ENCODE measurements around the gene COBLL1. TPM values are rescaled to one million over a fixed set of nuclear protein-coding genes. Genes with fewer than 3 reads are reported as not detected.

Gene COBLL1
- total RNA-seq, 2 donors from 2014 or later = 52.1 to 82.8 TPM

DNA sequence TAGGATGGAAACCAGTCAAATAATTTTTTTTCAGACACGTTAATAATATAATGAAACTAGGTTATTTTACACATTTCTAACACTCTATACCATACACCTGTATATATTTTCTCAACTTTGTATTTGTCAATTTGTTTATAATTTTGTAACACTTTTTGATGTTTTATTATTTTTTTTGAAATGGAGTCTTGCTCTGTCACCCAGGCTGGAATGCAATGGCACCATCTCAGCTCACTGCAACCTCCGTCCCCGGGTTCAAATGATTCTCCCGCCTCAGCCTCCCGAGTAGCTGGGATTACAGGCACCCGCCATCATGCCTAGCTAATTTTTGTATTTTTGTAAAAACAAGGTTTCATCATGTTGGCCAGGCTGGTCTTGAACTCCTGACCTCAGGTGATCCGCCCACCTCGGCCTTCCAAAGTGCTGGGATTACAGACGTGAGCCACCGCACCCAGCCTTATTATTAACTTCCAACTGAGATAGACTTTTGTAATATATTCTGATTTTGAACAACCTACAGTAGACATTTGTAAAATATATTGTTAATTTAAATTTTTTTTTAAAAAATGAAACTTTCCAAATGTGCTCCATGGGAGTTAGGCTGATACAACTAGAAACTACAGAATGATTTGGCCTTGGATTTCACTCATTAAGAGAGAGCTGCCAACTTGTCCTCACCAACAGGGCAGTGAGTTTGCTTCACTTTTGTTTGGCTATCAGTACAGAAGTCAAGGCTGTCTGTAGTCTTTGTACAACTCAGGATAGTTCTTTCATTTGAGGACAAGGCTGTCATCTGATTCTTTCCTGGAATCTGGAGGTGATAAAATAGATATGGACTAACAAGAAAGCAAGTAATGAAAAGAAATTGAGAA is 33.9 kb upstream of the COBLL1 start:
- intact Hi-C loops (cut with DNase I) = no loop called here
- H3K4me3 ChIP-seq = no peak overlapping the region
- no peaks in the 10 kb centered on the region for H3K4me1 ChIP-seq (replicated peaks)
- no peak for DNase-seq (ENCODE audit: low spot score)
- H3K36me3 ChIP-seq = no peaks in the 10 kb centered on the region
- H3K27me3 ChIP-seq (replicated peaks; ENCODE audit: insufficient read depth) = no peaks in the 10 kb centered on the region
- 98% methylated on average over 10 of the region's 10 CpGs for WGBS
- H3K27ac ChIP-seq = no peak overlapping the region
- H3K9me3 ChIP-seq = no peaks in the 10 kb centered on the region
- TF ChIP-seq CTCF (IDR thresholded peaks at IDR 0.05) (no peak), POLR2A (IDR thresholded peaks at IDR 0.05) (no peak), POLR2AphosphoS5 (IDR thresholded peaks at IDR 0.05) (no peak)

- Histone ChIP-seq H3K27me3 (replicated peaks; ENCODE audit: insufficient read depth) (no peaks in the 10 kb centered on the region), H3K36me3 (no peaks in the 10 kb centered on the region), H3K27ac (no peak overlapping the region), H3K4me3 (no peak overlapping the region), H3K9me3 (no peaks in the 10 kb centered on the region), H3K4me1 (replicated peaks) (no peaks in the 10 kb centered on the region)
- DNase-seq (ENCODE audit: low spot score) = no peak
- intact Hi-C loops (cut with DNase I) = no loop called here
- WGBS = 75% methylated on average over 9 of the region's 9 CpGs
- TF ChIP-seq POLR2A (IDR thresholded peaks at IDR 0.05) (no peak), POLR2AphosphoS5 (IDR thresholded peaks at IDR 0.05) (no peak), CTCF (IDR thresholded peaks at IDR 0.05) (no peak)
Measured at GRCh38 chr2:164873210-164873908, 31.7 kb upstream of the COBLL1 start.

GRCh38 chr2:164871404-164871803 is 29.8 kb upstream of the COBLL1 start:
- no peaks in the 10 kb centered on the region for H3K36me3 ChIP-seq
- TF ChIP-seq POLR2AphosphoS5 (IDR thresholded peaks at IDR 0.05) = no peak
- no peak for TF ChIP-seq CTCF (IDR thresholded peaks at IDR 0.05)
- no peak for TF ChIP-seq POLR2A (IDR thresholded peaks at IDR 0.05)
- no peaks in the 10 kb centered on the region for H3K9me3 ChIP-seq
- intact Hi-C loops (cut with DNase I) = no loop called here
- H3K27me3 ChIP-seq (replicated peaks; ENCODE audit: insufficient read depth) = no peaks in the 10 kb centered on the region
- H3K4me3 ChIP-seq = no peak overlapping the region
- WGBS = 63% methylated on average over 2 of the region's 2 CpGs
- no peak overlapping the region for H3K27ac ChIP-seq
- no peaks in the 10 kb centered on the region for H3K4me1 ChIP-seq (replicated peaks)
- no peak for DNase-seq (ENCODE audit: low spot score)

DNA sequence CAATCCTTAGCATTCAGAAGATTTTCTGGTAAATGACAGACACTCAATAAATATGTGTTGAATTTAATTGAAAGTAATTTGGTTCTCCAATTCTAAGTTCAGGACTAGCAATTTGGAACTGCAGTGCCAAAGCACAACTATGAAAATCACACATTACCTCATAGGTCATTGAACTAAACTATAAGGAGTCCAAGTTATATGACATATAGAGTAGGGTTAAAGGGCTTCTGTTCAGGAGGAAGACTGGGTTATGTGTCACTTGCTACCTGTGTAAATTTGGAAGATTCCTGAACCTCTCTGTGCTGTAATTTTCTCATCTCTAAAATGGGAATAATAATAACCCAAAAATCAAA is 27.8 kb upstream of the COBLL1 start:
- peak overlapping the region in 1 of 2 donors; percentile 2 for H3K27ac ChIP-seq
- no peak for DNase-seq (ENCODE audit: low spot score)
- H3K4me3 ChIP-seq = no peak overlapping the region
- intact Hi-C loops (cut with DNase I) = no loop called here
- no peaks in the 10 kb centered on the region for H3K27me3 ChIP-seq (replicated peaks; ENCODE audit: insufficient read depth)
- TF ChIP-seq POLR2A (IDR thresholded peaks at IDR 0.05) (no peak), CTCF (IDR thresholded peaks at IDR 0.05) (no peak), POLR2AphosphoS5 (IDR thresholded peaks at IDR 0.05) (no peak)
- H3K9me3 ChIP-seq = no peaks in the 10 kb centered on the region
- no peaks in the 10 kb centered on the region for H3K4me1 ChIP-seq (replicated peaks)
- H3K36me3 ChIP-seq = no peaks in the 10 kb centered on the region
